ENCODE results near the gene DAPK1. TPM values are rescaled to one million over a fixed set of nuclear protein-coding genes. Genes with fewer than 3 reads are reported as not detected.

The DAPK1 gene
- total RNA-seq, 1 donor from 2014 or later, result 24.6 TPM

DNA sequence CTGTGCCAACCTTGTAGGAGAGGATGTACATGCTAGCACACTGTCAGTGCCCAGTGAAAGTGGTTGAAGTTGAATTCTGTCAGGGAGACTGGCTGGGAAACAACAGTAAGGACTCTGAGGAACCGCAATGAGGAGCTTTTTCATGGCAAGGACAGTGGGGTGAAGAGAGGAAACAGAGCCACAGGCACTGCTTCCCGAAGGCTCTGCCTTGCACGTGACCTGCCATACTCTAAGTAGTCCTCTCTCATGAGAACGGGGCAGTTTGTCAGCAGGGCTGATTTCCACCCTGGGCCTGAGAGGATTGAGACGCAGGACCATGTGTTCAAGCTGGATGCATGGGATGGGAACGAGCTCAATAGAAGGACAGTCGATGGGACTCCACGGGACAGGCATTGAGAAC is 121.7 kb downstream of the DAPK1 start:
- DNase-seq (ENCODE audit: extremely low spot score in 2 of 2), result no peak
- Histone ChIP-seq H3K9me3 (no peaks in the 10 kb centered on the region), H3K27ac (no peak overlapping the region), H3K4me1 (no peaks in the 10 kb centered on the region), H3K27me3 (no peaks in the 10 kb centered on the region), H3K36me3 (no peaks in the 10 kb centered on the region), H3K4me3 (no peak overlapping the region)
- TF ChIP-seq POLR2AphosphoS5 (IDR thresholded peaks at IDR 0.05; ENCODE audit: insufficient read depth in 1 of 2, low read depth in 1 of 2) (no peak), CTCF (IDR thresholded peaks at IDR 0.05) (no peak), POLR2A (IDR thresholded peaks at IDR 0.05) (no peak)
- intact Hi-C loops (cut with DNase I), result no loop called here

- Histone ChIP-seq H3K36me3 (no peaks in the 10 kb centered on the region), H3K4me3 (no peak overlapping the region), H3K27ac (no peak overlapping the region), H3K4me1 (no peaks in the 10 kb centered on the region), H3K9me3 (no peaks in the 10 kb centered on the region), H3K27me3 (no peaks in the 10 kb centered on the region)
- TF ChIP-seq CTCF (IDR thresholded peaks at IDR 0.05) (no peak), POLR2A (IDR thresholded peaks at IDR 0.05) (no peak)
- no peak for DNase-seq (ENCODE audit: extremely low spot score in 2 of 2)
- intact Hi-C loops (cut with DNase I), result no loop called here
Observed at GRCh38 chr9:87620731-87621322, 123.2 kb downstream of the DAPK1 start.

DNA sequence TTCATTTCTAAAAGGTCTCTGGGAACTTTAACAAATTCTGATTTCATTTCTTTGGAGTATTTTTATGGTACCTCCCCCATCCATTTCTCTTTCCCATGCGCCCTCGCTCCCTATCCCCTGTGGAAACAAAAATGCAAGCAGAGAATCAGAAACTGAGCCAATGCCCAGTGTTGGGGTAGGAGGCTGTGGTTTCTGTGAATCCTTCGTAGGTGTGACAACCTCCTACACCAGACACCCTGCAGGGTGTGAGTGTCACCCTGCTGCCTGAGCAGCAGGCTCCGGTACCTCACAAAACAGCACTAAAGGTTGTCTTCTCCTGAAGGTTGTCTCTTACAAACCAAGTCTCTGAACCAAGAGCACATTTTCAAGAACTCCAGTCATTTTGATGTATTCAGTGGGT is 124.4 kb downstream of the DAPK1 start:
- intact Hi-C loops (cut with DNase I), result no loop called here
- TF ChIP-seq CTCF (IDR thresholded peaks at IDR 0.05) (no peak), POLR2AphosphoS5 (IDR thresholded peaks at IDR 0.05; ENCODE audit: insufficient read depth in 1 of 2, low read depth in 1 of 2) (no peak), POLR2A (IDR thresholded peaks at IDR 0.05) (no peak)

DNA sequence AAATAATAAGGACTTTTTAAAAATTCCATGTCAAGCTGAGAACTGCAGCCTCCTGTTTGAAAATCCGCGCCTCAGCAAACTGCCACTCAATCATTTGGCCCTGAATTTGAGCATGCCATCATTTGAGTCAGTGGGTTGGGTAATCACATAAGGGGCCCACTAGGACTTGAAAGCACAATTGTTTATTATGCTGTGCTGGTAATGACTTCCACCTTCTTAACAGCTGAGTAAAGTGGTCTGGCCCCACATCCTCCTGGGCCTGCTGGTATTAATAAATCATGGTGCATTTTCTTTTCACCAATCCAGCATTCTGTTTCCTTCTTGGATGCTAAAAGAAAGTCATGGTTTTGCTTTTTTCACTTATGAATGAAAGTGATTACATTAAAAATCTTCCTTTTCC is 125.3 kb downstream of the DAPK1 start:
- H3K4me1 ChIP-seq, result no peaks in the 10 kb centered on the region
- no peaks in the 10 kb centered on the region for H3K9me3 ChIP-seq
- H3K4me3 ChIP-seq, result no peak overlapping the region
- H3K36me3 ChIP-seq, result no peaks in the 10 kb centered on the region
- no peaks in the 10 kb centered on the region for H3K27me3 ChIP-seq
- intact Hi-C loops (cut with DNase I), result no loop called here
- no peak overlapping the region for H3K27ac ChIP-seq
- TF ChIP-seq POLR2AphosphoS5 (IDR thresholded peaks at IDR 0.05; ENCODE audit: insufficient read depth in 1 of 2, low read depth in 1 of 2) (no peak), CTCF (IDR thresholded peaks at IDR 0.05) (no peak), POLR2A (IDR thresholded peaks at IDR 0.05) (no peak)
- DNase-seq (ENCODE audit: extremely low spot score in 2 of 2), result no peak

More for the DNA sequence above, 124.4 kb downstream of the DAPK1 start:
- Histone ChIP-seq H3K27me3 (no peaks in the 10 kb centered on the region), H3K9me3 (no peaks in the 10 kb centered on the region), H3K4me3 (no peak overlapping the region), H3K36me3 (no peaks in the 10 kb centered on the region), H3K27ac (no peak overlapping the region), H3K4me1 (no peaks in the 10 kb centered on the region)
- no peak for DNase-seq (ENCODE audit: extremely low spot score in 2 of 2)

- Histone ChIP-seq H3K4me1 (no peaks in the 10 kb centered on the region), H3K27me3 (no peaks in the 10 kb centered on the region), H3K27ac (no peak overlapping the region), H3K36me3 (no peaks in the 10 kb centered on the region), H3K9me3 (no peaks in the 10 kb centered on the region), H3K4me3 (no peak overlapping the region)
- no peak for DNase-seq (ENCODE audit: extremely low spot score in 2 of 2)
- intact Hi-C loops (cut with DNase I), result no loop called here
- TF ChIP-seq POLR2AphosphoS5 (IDR thresholded peaks at IDR 0.05; ENCODE audit: insufficient read depth in 1 of 2, low read depth in 1 of 2) (no peak), CTCF (IDR thresholded peaks at IDR 0.05) (no peak), POLR2A (IDR thresholded peaks at IDR 0.05) (no peak)
Observed at GRCh38 chr9:87628346-87628745, 130.7 kb downstream of the DAPK1 start.

All from vagina (tissue), 2 donors.